NCI-H460 (cell line): ENCODE results near the gene WNK1. TPM values are rescaled to one million over a fixed set of nuclear protein-coding genes. Genes with fewer than 3 reads are reported as not detected.
A peak's percentile ranks its signal among the peaks of the same experiment; 100 is the strongest.
"Not testable (repeated sequence)": the region's sequence is repeated elsewhere in the genome, so short reads cannot be mapped to it uniquely, and the experiment has no call there.

Source experiments
- DNase-seq: peaks from one replicate; pipeline ENCODE4 v3.0.0-alpha.2; 2016; ENCODE audit warnings: low read depth; ENCODE audit errors: extremely low read depth
- total RNA-seq: library from RNA; depleted of rRNA; stranded (reverse); fragments of >200 nt; shearing (Covaris generic); gene quantifications from 2 replicates; pipeline ENCODE4 v1.2.3, GENCODE V29; 2014

WNK1 gene
- total RNA-seq, 1 experiment from 2014 or later, result 49.0 TPM

DNA sequence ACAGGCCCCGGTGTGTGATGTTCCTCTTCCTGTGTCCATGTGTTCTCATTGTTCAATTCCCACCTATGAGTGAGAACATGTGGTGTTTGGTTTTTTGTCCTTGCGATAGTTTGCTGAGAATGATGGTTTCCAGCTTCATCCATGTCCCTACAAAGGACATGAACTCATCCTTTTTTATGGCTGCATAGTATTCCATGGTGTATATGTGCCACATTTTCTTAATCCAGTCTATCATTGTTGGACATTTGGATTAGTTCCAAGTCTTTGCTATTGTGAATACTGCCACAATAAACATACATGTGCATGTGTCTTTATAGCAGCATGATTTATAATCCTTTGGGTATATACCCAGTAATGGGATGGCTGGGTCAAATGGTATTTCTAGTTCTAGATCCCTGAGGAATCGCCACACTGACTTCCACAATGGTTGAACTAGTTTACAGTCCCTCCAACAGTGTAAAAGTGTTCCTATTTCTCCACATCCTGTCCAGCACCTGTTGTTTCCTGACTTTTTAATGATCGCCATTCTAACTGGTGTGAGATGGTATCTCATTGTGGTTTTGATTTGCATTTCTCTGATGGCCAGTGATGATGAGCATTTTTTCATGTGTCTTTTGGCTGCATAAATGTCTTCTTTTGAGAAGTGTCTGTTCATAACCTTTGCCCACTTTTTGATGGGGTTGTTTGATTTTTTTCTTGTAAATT, 97.5 kb downstream of the WNK1 start:
- not testable (repeated sequence) for DNase-seq

GRCh38 chr12:851343-851742, 99.0 kb downstream of the WNK1 start:
- no peak for DNase-seq

- peak; percentile 64 for DNase-seq
Observed at GRCh38 chr12:851913-852312, 99.5 kb downstream of the WNK1 start.

DNA sequence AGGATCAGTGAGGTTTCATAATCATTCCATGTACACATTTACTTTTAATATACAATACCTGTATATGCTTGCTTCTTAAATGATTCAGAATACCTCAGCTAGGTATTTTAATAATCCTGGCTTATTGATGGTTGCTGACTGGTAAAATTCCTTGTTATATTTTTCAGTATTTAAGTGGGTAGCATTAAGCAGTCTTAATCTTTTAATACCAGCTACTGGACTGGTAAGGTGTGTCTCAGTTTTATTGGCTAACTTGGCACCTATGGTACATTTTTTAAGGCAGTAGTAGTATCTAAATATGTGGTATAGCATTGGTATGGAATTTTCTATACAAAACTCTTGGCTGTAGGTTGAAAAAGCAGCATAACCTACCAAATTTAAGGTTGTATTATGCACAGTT, 100.5 kb downstream of the WNK1 start:
- no peak for DNase-seq

DNA sequence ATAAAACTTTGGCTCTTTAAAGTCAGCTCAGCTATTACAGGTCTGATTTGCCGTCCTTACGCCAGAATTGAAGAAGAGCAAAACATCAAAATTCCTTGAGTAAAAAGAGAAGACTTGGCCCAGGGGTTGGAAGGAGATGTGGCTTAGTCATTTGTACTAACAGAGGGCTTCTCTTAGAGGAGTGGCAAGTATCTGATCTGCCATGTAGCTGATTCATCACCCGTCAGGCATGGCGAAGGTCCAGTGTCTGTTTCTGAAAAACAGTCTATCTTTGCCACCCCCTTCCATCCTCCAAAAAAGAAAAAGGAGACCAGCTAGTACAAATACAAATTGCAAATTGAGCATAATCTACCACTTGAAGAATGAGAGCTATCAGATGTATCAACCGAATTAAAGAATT, 105.2 kb downstream of the WNK1 start:
- DNase-seq, result peak; percentile 13

GRCh38 chr12:862303-862911, 110.0 kb downstream of the WNK1 start:
- DNase-seq, result no peak

GRCh38 chr12:863285-863684, 110.9 kb downstream of the WNK1 start:
- DNase-seq, result no peak

- DNase-seq, result no peak
Observed at GRCh38 chr12:865614-866013, 113.2 kb downstream of the WNK1 start.

DNA sequence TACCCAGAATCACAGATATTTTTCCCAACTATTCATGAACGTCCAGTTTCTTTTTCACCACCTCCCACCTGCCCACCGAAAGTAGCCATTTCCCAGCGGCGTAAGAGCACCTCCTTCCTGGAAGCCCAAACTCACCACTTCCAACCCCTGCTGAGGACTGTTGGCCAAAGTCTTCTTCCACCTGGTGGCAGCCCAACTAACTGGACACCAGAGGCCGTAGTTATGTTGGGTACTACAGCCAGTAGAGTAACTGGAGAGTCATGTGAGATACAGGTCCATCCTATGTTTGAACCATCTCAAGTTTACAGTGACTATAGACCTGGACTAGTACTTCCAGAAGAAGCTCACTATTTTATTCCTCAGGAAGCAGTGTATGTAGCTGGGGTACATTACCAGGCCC, 115.5 kb downstream of the WNK1 start:
- DNase-seq, result no peak

DNA sequence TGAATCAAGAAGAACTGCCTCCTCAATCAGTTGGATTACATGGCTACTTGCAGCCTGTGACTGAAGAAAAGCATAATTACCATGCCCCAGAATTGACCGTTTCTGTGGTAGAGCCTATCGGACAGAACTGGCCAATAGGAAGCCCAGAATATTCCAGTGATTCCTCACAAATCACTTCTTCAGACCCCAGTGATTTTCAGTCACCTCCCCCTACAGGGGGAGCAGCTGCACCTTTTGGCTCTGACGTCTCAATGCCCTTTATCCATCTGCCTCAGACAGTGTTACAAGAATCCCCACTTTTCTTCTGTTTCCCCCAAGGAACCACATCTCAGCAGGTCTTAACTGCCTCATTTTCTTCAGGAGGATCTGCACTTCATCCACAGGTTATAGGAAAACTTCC, 116.3 kb downstream of the WNK1 start:
- DNase-seq, result no peak

DNA sequence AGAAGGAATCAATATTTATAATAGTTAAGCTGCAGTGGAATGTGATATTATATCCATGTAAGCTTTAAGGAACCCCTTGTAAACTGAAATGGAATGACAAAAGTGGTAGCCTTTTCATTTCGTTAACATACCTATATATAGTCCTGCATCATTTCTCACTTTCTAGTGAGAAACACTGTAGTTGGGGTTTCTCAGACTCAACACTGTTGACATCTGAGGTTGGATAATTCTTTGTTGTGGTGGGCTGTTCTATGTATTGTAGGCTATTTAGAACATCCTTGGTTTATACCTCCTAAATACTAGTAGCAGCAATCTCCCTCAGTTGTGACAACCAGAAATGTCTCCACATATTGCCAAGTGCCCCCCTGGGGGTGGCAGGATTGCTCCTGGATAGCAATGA, 118.0 kb downstream of the WNK1 start:
- DNase-seq, result no peak

GRCh38 chr12:873954-874353, 121.6 kb downstream of the WNK1 start:
- DNase-seq, result no peak

DNA sequence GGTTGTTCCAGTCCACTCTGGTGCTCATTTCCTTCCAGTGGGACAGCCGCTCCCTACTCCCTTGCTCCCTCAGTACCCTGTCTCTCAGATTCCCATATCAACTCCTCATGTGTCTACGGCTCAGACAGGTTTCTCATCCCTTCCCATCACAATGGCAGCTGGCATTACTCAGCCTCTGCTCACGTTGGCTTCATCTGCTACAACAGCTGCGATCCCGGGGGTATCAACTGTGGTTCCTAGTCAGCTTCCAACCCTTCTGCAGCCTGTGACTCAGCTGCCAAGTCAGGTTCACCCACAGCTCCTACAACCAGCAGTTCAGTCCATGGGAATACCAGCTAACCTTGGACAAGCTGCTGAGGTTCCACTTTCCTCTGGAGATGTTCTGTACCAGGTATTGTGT, 127.3 kb downstream of the WNK1 start:
- no peak for DNase-seq

GRCh38 chr12:880656-881055, 128.3 kb downstream of the WNK1 start:
- no peak for DNase-seq

- DNase-seq, result no peak
Observed at GRCh38 chr12:884746-885414, 132.5 kb downstream of the WNK1 start.

DNA sequence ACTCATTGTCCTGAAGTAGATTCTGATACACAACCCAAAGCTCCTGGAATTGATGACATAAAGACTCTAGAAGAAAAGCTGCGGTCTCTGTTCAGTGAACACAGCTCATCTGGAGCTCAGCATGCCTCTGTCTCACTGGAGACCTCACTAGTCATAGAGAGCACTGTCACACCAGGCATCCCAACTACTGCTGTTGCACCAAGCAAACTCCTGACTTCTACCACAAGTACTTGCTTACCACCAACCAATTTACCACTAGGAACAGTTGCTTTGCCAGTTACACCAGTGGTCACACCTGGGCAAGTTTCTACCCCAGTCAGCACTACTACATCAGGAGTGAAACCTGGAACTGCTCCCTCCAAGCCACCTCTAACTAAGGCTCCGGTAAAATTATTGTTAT, 133.3 kb downstream of the WNK1 start:
- no peak for DNase-seq

DNA sequence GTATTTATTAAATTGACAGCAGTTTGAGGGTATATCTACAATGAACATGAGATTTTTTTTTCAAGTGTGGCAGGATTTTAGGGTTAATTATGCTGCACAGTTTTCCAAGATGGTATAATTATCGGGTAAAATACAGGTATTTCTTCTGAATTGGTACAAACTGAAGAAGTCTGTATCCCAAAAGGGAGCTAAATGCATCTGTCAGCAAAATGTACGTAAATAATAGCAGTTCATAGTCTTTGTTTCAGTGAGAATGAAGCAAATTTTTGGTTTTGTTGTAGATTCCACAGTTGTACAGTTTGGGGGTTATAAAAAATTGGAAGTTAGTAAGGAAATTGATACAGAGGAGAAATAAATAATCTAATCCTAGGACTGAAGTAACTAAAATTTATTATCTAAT, 133.8 kb downstream of the WNK1 start:
- DNase-seq, result no peak

DNA sequence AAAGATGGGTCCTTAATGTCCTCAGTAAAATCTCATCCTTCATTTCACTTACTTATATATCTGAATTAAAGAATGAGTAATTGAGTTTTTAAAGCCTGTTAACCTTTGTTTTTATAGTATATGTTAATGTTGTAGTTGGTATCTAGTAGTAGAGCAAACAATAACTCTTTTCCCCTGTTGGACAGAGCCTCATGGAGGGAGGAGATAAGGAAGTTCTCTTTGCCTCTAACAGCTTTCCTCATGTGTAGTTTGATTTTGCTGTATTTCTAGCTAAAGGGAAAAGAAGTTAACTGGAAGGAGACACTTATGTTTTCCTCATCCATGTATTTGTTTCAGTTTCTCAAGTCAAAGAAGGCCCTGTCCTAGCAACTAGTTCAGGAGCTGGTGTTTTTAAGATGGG, 141.8 kb downstream of the WNK1 start:
- no peak for DNase-seq

- DNase-seq, result no peak
Observed at GRCh38 chr12:896031-896430, 143.7 kb downstream of the WNK1 start.

GRCh38 chr12:897386-897785, 145.0 kb downstream of the WNK1 start:
- DNase-seq, result no peak

GRCh38 chr12:902581-902980, 150.2 kb downstream of the WNK1 start:
- no peak for DNase-seq

GRCh38 chr12:903055-903454, 150.7 kb downstream of the WNK1 start:
- no peak for DNase-seq
